ENCODE data around the gene MAPK9.

MAPK9 gene

GRCh38 chr5:180313677-180314505 lies 22.0 kb upstream of the MAPK9 start:
- Histone ChIP-seq H3K4me3 (ENCODE audit: low read length) (no peak overlapping the region), H3K36me3 (ENCODE audit: control insufficient read depth, low read length) (no peaks in the 10 kb centered on the region), H3K9me2 (replicated peaks; ENCODE audit: control insufficient read depth, low read length) (no peaks in the 10 kb centered on the region), H3K27ac (ENCODE audit: low read depth, low read length) (no peak overlapping the region), H3K9me3 (ENCODE audit: control insufficient read depth, insufficient read depth, low read length) (no peaks in the 10 kb centered on the region), H3K4me1 (ENCODE audit: control insufficient read depth, low read length) (no peaks in the 10 kb centered on the region), H3F3A (ENCODE audit: control insufficient read depth, insufficient read depth) (no peaks in the 10 kb centered on the region), H3K27me3 (ENCODE audit: control insufficient read depth, low read length) (no peaks in the 10 kb centered on the region), H4K20me1 (ENCODE audit: control insufficient read depth, insufficient read depth, low read depth, low read length) (no peaks in the 10 kb centered on the region), H3K79me2 (ENCODE audit: control insufficient read depth, low read length) (no peaks in the 10 kb centered on the region), H3K4me2 (ENCODE audit: low read length) (no peak overlapping the region)
- TF ChIP-seq EZH2phosphoT487 (IDR thresholded peaks at IDR 0.05; ENCODE audit: borderline replicate concordance, low read length), result no peak
- TF ChIP-seq, protein P1, sequence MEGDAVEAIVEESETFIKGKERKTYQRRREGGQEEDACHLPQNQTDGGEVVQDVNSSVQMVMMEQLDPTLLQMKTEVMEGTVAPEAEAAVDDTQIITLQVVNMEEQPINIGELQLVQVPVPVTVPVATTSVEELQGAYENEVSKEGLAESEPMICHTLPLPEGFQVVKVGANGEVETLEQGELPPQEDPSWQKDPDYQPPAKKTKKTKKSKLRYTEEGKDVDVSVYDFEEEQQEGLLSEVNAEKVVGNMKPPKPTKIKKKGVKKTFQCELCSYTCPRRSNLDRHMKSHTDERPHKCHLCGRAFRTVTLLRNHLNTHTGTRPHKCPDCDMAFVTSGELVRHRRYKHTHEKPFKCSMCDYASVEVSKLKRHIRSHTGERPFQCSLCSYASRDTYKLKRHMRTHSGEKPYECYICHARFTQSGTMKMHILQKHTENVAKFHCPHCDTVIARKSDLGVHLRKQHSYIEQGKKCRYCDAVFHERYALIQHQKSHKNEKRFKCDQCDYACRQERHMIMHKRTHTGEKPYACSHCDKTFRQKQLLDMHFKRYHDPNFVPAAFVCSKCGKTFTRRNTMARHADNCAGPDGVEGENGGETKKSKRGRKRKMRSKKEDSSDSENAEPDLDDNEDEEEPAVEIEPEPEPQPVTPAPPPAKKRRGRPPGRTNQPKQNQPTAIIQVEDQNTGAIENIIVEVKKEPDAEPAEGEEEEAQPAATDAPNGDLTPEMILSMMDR (IDR thresholded peaks at IDR 0.05; ENCODE audit: low read depth, low read length, poor library complexity, severe bottlenecking), result no peak

GRCh38 chr5:180311216-180311615 lies 19.3 kb upstream of the MAPK9 start:
- Histone ChIP-seq H3K4me3 (ENCODE audit: low read length) (no peak overlapping the region), H3K79me2 (ENCODE audit: control insufficient read depth, low read length) (no peaks in the 10 kb centered on the region), H3K4me2 (ENCODE audit: low read length) (no peak overlapping the region), H3K27ac (ENCODE audit: low read depth, low read length) (no peak overlapping the region), H3K4me1 (ENCODE audit: control insufficient read depth, low read length) (no peaks in the 10 kb centered on the region), H4K20me1 (ENCODE audit: control insufficient read depth, insufficient read depth, low read depth, low read length) (no peaks in the 10 kb centered on the region), H3K9me3 (ENCODE audit: control insufficient read depth, insufficient read depth, low read length) (no peaks in the 10 kb centered on the region), H3K36me3 (ENCODE audit: control insufficient read depth, low read length) (no peaks in the 10 kb centered on the region), H3K27me3 (ENCODE audit: control insufficient read depth, low read length) (no peaks in the 10 kb centered on the region), H3K9me2 (replicated peaks; ENCODE audit: control insufficient read depth, low read length) (no peaks in the 10 kb centered on the region), H3F3A (ENCODE audit: control insufficient read depth, insufficient read depth) (no peaks in the 10 kb centered on the region)
- TF ChIP-seq, protein P1 (IDR thresholded peaks at IDR 0.05; ENCODE audit: low read depth, low read length, poor library complexity, severe bottlenecking), result no peak
- TF ChIP-seq EZH2phosphoT487 (IDR thresholded peaks at IDR 0.05; ENCODE audit: borderline replicate concordance, low read length), result no peak

GRCh38 chr5:180306796-180307195 lies 14.9 kb upstream of the MAPK9 start:
- Histone ChIP-seq H3K4me3 (ENCODE audit: low read length) (no peak overlapping the region), H4K20me1 (ENCODE audit: control insufficient read depth, insufficient read depth, low read depth, low read length) (no peaks in the 10 kb centered on the region), H3K27me3 (ENCODE audit: control insufficient read depth, low read length) (no peaks in the 10 kb centered on the region), H3K4me1 (ENCODE audit: control insufficient read depth, low read length) (no peaks in the 10 kb centered on the region), H3F3A (ENCODE audit: control insufficient read depth, insufficient read depth) (no peaks in the 10 kb centered on the region), H3K79me2 (ENCODE audit: control insufficient read depth, low read length) (no peaks in the 10 kb centered on the region), H3K9me2 (replicated peaks; ENCODE audit: control insufficient read depth, low read length) (no peaks in the 10 kb centered on the region), H3K4me2 (ENCODE audit: low read length) (no peak overlapping the region), H3K9me3 (ENCODE audit: control insufficient read depth, insufficient read depth, low read length) (no peaks in the 10 kb centered on the region), H3K27ac (ENCODE audit: low read depth, low read length) (no peak overlapping the region), H3K36me3 (ENCODE audit: control insufficient read depth, low read length) (no peaks in the 10 kb centered on the region)
- TF ChIP-seq EZH2phosphoT487 (IDR thresholded peaks at IDR 0.05; ENCODE audit: borderline replicate concordance, low read length), result no peak
- TF ChIP-seq, protein P1 (IDR thresholded peaks at IDR 0.05; ENCODE audit: low read depth, low read length, poor library complexity, severe bottlenecking), result no peak

All from DOHH2 (cell line).